ENCODE data around the gene IRGQ.
"Not testable (repeated sequence)": the region's sequence is repeated elsewhere in the genome, so short reads cannot be mapped to it uniquely, and the experiment has no call there.

The IRGQ gene

DNA sequence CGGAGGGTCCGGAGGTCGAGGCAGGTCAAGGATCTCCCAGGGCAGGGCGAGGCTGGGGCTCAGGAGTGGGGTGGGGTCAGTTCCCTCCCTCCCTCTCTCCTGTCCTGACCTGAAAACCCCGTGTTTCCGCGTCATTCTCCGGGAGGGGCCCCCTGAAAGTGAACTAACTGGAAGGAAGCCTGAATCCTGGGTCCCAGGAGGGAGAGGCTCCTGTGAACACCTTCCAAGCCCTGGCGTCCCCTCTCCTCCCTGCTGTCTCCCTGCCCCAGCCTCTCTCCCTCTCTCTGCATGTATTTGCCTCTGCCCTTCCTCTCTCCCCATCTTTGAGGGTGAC, 44.5 kb upstream of the IRGQ start:
- DNase-seq, result no peak
- no peaks in the 10 kb centered on the region for H3K9me3 ChIP-seq
- intact Hi-C loops (cut with DNase I; ENCODE audit: low total_unique reads), result no loop called here
- H3K4me1 ChIP-seq, result peaks cover 0 to 16% (median 10%) of the 10 kb centered on the region in 4 donors
- TF ChIP-seq, protein P1, sequence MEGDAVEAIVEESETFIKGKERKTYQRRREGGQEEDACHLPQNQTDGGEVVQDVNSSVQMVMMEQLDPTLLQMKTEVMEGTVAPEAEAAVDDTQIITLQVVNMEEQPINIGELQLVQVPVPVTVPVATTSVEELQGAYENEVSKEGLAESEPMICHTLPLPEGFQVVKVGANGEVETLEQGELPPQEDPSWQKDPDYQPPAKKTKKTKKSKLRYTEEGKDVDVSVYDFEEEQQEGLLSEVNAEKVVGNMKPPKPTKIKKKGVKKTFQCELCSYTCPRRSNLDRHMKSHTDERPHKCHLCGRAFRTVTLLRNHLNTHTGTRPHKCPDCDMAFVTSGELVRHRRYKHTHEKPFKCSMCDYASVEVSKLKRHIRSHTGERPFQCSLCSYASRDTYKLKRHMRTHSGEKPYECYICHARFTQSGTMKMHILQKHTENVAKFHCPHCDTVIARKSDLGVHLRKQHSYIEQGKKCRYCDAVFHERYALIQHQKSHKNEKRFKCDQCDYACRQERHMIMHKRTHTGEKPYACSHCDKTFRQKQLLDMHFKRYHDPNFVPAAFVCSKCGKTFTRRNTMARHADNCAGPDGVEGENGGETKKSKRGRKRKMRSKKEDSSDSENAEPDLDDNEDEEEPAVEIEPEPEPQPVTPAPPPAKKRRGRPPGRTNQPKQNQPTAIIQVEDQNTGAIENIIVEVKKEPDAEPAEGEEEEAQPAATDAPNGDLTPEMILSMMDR (IDR thresholded peaks at IDR 0.05), result no peak
- H3K4me3 ChIP-seq, result peak overlapping the region in 1 of 2 donors; percentile 50
- no peaks in the 10 kb centered on the region for H3K36me3 ChIP-seq
- no peak overlapping the region for H3K27ac ChIP-seq
- H3K27me3 ChIP-seq, result peaks cover 0 to 54% of the 10 kb centered on the region in 2 donors

DNA sequence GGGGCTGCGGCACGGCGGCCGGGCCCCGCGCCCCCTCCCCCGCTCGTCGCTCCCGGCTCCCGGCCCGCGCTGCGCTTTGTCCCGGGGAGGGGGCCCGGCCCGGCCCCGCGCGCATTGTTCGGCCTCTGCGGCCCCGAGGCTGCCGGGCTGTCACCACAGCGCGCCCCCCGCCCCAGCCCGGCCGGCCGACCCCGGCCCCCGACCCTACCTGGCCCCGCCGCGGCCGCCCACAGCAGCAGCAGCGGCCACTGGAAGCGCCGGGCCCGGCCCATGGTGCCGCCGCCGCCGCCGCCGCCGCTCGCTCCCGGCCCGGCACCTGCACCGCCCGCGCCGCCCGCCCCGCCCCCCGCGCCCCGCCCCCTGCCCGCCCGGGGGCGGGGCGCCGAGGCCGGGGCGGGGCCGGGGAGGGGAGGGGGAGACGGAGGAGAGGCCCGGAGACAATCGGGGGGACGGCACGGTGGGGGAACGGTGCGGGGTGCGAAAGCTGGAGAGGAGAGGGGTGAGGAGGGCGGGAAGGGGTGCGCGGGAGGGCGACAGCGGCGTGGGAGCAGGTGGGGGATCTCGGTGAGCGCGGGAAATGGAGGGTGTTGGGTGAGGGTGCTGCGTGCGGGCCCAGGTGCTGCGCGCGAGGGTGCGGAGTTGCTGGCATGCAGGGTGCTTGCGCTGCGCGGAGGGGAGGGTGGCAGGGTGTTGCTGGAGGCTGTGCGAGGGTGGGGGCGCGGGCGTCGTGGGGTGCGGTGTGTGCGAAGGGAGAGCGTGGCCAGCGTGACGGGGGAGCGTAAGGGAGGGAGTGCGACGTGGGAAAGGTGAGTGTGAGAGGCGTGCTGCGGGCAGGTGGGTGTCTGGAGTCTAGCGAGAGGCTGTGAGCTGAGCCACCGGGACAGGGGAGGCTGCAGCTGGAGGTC, 43.8 kb upstream of the IRGQ start, which contains the start of gene CADM4:
CADM4 (minus strand) TSS at position 332 of the 905 bp plus-strand sequence; CDS start at position 272, 60 bp downstream.
- intact Hi-C loops (cut with DNase I; ENCODE audit: low total_unique reads), result no loop called here
- Histone ChIP-seq H3K36me3 (no peaks in the 10 kb centered on the region), H3K4me1 (peaks cover 0 to 16% (median 11%) of the 10 kb centered on the region in 4 donors), H3K27ac (no peak within 1 kb of the TSS), H3K27me3 (peaks cover 0 to 58% of the 10 kb centered on the region in 2 donors), H3K9me3 (no peaks in the 10 kb centered on the region), H3K4me3 (peak within 1 kb of the TSS; percentile 36 to 50)
- TF ChIP-seq, protein P1 (IDR thresholded peaks at IDR 0.05), result no peak
- DNase-seq, result no peak

GRCh38 chr19:43638995-43639518, 43.1 kb upstream of the IRGQ start:
- peaks cover 0 to 66% of the 10 kb centered on the region in 2 donors for H3K27me3 ChIP-seq
- TF ChIP-seq, protein P1 (IDR thresholded peaks at IDR 0.05), result no peak
- no peak overlapping the region for H3K27ac ChIP-seq
- H3K4me3 ChIP-seq, result peak overlapping the region; percentile 20 to 36
- H3K4me1 ChIP-seq, result peaks cover 0 to 16% (median 11%) of the 10 kb centered on the region in 4 donors
- no peaks in the 10 kb centered on the region for H3K36me3 ChIP-seq
- intact Hi-C loops (cut with DNase I; ENCODE audit: low total_unique reads), result no loop called here
- H3K9me3 ChIP-seq, result no peaks in the 10 kb centered on the region
- no peak for DNase-seq

GRCh38 chr19:43638214-43638994, 42.5 kb upstream of the IRGQ start:
- TF ChIP-seq, protein P1 (IDR thresholded peaks at IDR 0.05), result no peak
- Histone ChIP-seq H3K4me3 (no peak overlapping the region), H3K36me3 (no peaks in the 10 kb centered on the region), H3K9me3 (no peaks in the 10 kb centered on the region), H3K27me3 (peaks cover 0 to 67% of the 10 kb centered on the region in 2 donors), H3K27ac (no peak overlapping the region), H3K4me1 (peaks cover 0 to 16% (median 11%) of the 10 kb centered on the region in 4 donors)
- intact Hi-C loops (cut with DNase I; ENCODE audit: low total_unique reads), result no loop called here
- no peak for DNase-seq

GRCh38 chr19:43636121-43636683, 40.3 kb upstream of the IRGQ start:
- no peak overlapping the region for H3K27ac ChIP-seq
- no peaks in the 10 kb centered on the region for H3K9me3 ChIP-seq
- TF ChIP-seq, protein P1 (IDR thresholded peaks at IDR 0.05), result no peak
- H3K4me1 ChIP-seq, result peaks cover 0 to 16% (median 11%) of the 10 kb centered on the region in 4 donors
- intact Hi-C loops (cut with DNase I; ENCODE audit: low total_unique reads), result no loop called here
- DNase-seq, result no peak
- peaks cover 0 to 59% of the 10 kb centered on the region in 2 donors for H3K27me3 ChIP-seq
- no peaks in the 10 kb centered on the region for H3K36me3 ChIP-seq
- no peak overlapping the region for H3K4me3 ChIP-seq

DNA sequence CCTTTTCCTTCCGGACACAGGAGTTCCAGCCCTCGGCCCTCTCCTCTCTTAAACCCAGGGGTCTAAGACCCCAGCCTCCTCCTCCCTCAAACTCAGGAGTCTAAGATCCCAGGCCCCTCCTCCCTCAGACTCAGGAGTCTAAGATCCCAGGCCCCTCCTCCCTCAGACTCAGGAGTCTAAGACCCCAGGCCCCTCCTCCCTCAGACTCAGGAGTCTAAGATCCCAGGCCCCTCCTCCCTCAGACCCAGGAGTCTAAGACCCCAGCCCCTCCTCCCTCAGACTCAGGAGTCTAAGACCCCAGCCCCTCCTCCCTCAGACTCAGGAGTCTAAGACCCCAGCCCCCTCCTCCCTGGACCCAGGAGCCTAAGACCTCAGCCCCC, 39.6 kb upstream of the IRGQ start:
- intact Hi-C loops (cut with DNase I; ENCODE audit: low total_unique reads); H3K4me3 ChIP-seq; DNase-seq; H3K36me3 ChIP-seq; H3K27ac ChIP-seq; H3K9me3 ChIP-seq: not testable (repeated sequence)
- peaks cover 0 to 52% of the 10 kb centered on the region in 2 donors for H3K27me3 ChIP-seq
- peaks cover 0 to 16% (median 10%) of the 10 kb centered on the region in 4 donors for H3K4me1 ChIP-seq

Measured in tibial artery (tissue), 4 donors.